Karpas-422 (cell line): Measurements from ENCODE around the gene FBLN1. TPM values are rescaled to one million over a fixed set of nuclear protein-coding genes. Genes with fewer than 3 reads are reported as not detected.
"Not testable (repeated sequence)": the region's sequence is repeated elsewhere in the genome, so short reads cannot be mapped to it uniquely, and the experiment has no call there.

Experiments
- DNase-seq: peaks from one replicate; pipeline ENCODE4 v3.0.0-alpha.2; 2015
- H2AFZ ChIP-seq: fragments of 200-600 bp; sonication (generic); 2 replicates; pipeline ENCODE4 v1.6.1; 2014; ENCODE audit warnings: antibody characterized with exemption, low read length, mixed read lengths
- H3K27ac ChIP-seq: fragments of 200-600 bp; sonication (generic); 2 replicates; pipeline ENCODE4 v1.5.1; 2014; ENCODE audit warnings: mild to moderate bottlenecking, low read length, moderate library complexity
- H3K27me3 ChIP-seq: fragments of 200-600 bp; sonication (generic); 2 replicates; pipeline ENCODE4 v1.6.1; 2014; ENCODE audit warnings: low read length, mixed read lengths
- H3K36me3 ChIP-seq: fragments of 200-600 bp; sonication (generic); 2 replicates; pipeline ENCODE4 v1.6.1; 2014; ENCODE audit warnings: low read length, mixed read lengths; ENCODE audit not compliant: insufficient read depth
- H3K4me1 ChIP-seq: fragments of 200-600 bp; sonication (generic); 2 replicates; pipeline ENCODE4 v1.6.1; 2014; ENCODE audit warnings: mild to moderate bottlenecking, low read length, mixed read lengths
- H3K4me2 ChIP-seq: fragments of 200-600 bp; sonication (generic); 2 replicates; pipeline ENCODE4 v1.6.1; 2014; ENCODE audit warnings: low read length, low read depth, mild to moderate bottlenecking; ENCODE audit not compliant: poor library complexity, severe bottlenecking
- H3K4me3 ChIP-seq: fragments of 200-600 bp; sonication (generic); 2 replicates; pipeline ENCODE4 v1.5.1; 2014; ENCODE audit warnings: mild to moderate bottlenecking, antibody characterized with exemption, low read length, mixed read lengths
- H3K79me2 ChIP-seq: fragments of 200-600 bp; sonication (generic); 2 replicates; pipeline ENCODE4 v1.6.1; 2014; ENCODE audit warnings: mild to moderate bottlenecking, low read length, mixed read lengths
- H3K9ac ChIP-seq: fragments of 200-600 bp; sonication (generic); 2 replicates; pipeline ENCODE4 v1.6.0; 2014; ENCODE audit warnings: low read length
- H3K9me2 ChIP-seq: fragments of 200-600 bp; sonication (generic), shearing (Covaris generic); replicated peaks from 2 replicates; pipeline ENCODE4 v1.6.0; 2014; ENCODE audit warnings: mild to moderate bottlenecking, low read length, moderate library complexity; ENCODE audit not compliant: insufficient read depth
- H3K9me3 ChIP-seq: fragments of 300-700, 200-600 bp; sonication (generic); 2 replicates; pipeline ENCODE4 v1.6.1; 2014; ENCODE audit warnings: low read length, mixed read lengths
- H4K20me1 ChIP-seq: fragments of 200-600 bp; sonication (generic); 2 replicates; pipeline ENCODE4 v1.6.1; 2014; ENCODE audit warnings: mild to moderate bottlenecking, antibody characterized with exemption, low read length, low read depth; ENCODE audit not compliant: insufficient read depth
- total RNA-seq: library from RNA; depleted of rRNA; stranded (reverse); fragments of >200 nt; shearing (Covaris generic); gene quantifications from 2 replicates; pipeline ENCODE4 v1.2.3, GENCODE V29; 2014; ENCODE audit warnings: low replicate concordance

Gene FBLN1
- total RNA-seq, 1 experiment from 2014 or later: not detected

DNA sequence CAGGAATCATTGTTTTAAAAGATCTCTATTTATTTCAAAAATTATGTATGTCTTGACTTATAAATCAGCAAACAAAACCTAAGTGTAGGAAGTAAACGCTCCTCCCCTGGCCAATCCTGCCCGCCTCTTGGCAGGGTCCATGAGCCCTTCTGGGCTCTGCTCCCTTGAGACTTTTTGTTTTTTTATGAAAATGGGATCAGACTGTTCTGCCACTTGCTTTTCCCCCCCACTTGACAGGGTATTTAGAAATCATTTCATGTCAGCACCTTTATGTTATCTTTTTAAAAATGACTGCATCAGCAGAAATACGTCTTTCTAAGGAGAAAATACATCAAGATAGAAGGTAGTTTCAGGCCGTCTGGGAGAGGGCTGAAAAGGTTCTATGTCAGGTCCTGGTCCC lies 35.6 kb downstream of the FBLN1 start:
- H3K27ac ChIP-seq: no peak overlapping the region
- no peaks in the 10 kb centered on the region for H4K20me1 ChIP-seq
- H3K9me2 ChIP-seq: no peaks in the 10 kb centered on the region
- no peak overlapping the region for H3K9ac ChIP-seq
- H3K4me3 ChIP-seq: no peak overlapping the region
- H3K36me3 ChIP-seq: no peaks in the 10 kb centered on the region
- H3K27me3 ChIP-seq: no peaks in the 10 kb centered on the region
- no peaks in the 10 kb centered on the region for H3K9me3 ChIP-seq
- DNase-seq: no peak
- no peak overlapping the region for H3K4me2 ChIP-seq
- no peaks in the 10 kb centered on the region for H3K4me1 ChIP-seq
- no peaks in the 10 kb centered on the region for H3K79me2 ChIP-seq
- no peak overlapping the region for H2AFZ ChIP-seq

DNA sequence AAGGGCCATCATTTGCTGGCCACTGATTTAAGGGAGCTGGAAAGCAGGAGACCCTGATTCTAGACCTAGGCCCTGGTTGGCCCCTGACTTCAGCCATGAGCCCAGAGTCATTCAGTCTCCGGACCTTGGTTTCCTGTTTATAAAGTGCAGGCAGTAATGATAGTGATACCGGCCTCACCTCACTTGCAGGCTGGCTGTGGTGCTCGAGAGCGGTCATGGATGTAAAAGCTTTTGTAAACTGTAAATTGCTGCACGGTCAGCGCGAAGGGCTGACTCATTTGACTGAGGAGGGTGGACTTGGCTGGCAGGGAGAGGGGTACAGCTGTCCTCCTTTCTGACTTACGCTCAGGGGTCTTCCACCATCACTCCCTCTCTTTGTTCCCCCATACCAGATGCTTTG lies 37.4 kb downstream of the FBLN1 start:
- Histone ChIP-seq H3K4me3 (no peak overlapping the region), H3K36me3 (no peaks in the 10 kb centered on the region), H3K9me2 (no peaks in the 10 kb centered on the region), H3K27ac (no peak overlapping the region), H2AFZ (no peak overlapping the region), H3K79me2 (no peaks in the 10 kb centered on the region), H3K9ac (no peak overlapping the region), H3K4me1 (no peaks in the 10 kb centered on the region), H3K4me2 (no peak overlapping the region), H3K9me3 (no peaks in the 10 kb centered on the region), H4K20me1 (no peaks in the 10 kb centered on the region), H3K27me3 (no peaks in the 10 kb centered on the region)
- DNase-seq: no peak

DNA sequence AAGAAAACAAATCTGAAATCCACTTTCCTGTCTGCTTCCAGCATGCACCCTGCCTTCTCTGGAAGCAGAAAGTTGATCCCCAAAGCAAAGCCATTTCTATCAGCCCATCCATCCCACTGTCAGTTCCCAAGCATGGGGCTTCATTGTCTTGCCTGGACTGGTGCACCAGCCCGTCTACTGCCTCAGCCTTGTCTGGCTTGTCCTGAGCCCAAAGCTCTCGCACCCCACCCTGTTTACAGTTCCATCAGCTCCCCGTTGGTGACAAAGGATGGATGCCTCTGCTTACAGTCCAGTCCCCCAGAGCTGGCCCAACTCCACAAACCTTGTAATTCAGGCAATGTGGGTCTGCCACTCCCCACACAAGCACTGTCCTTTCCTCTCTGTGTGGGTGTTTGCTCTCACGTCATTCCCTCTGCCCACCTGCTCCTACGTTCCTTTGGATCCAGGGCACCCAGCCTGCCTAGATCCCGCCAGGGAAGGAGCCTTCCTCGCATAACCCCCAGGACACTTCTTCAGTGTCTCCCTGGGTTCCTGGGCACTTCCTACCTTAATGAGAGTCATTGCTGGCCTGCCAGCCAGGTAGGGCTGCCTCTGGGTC lies 38.8 kb downstream of the FBLN1 start:
- Histone ChIP-seq H3K9ac (no peak overlapping the region), H4K20me1 (no peaks in the 10 kb centered on the region), H3K4me2 (no peak overlapping the region), H3K4me3 (no peak overlapping the region), H3K9me3 (no peaks in the 10 kb centered on the region), H3K36me3 (no peaks in the 10 kb centered on the region), H2AFZ (no peak overlapping the region), H3K27me3 (no peaks in the 10 kb centered on the region), H3K27ac (no peak overlapping the region), H3K4me1 (no peaks in the 10 kb centered on the region), H3K9me2 (no peaks in the 10 kb centered on the region), H3K79me2 (no peaks in the 10 kb centered on the region)
- no peak for DNase-seq

DNA sequence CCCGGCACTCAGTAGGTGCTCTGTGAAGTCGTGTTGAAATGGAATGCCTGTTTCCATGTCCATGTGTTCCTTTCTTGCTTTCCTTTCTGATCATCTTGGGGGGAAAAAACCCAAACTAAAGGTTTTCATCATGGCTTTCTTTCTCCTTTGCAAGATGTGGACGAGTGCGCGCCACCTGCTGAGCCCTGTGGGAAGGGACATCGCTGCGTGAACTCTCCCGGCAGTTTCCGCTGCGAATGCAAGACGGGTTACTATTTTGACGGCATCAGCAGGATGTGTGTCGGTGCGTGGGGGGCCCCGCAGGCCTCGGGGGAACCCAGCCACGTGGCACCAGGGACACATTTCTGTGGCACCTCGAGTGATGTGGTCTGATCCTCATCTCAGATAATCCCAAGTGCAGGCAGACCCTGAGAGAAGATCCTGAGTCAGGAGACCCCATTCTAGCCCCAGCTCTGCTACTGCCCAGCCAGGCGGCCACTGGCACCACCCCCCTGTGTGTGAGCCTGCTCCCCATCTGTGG lies 39.4 kb downstream of the FBLN1 start:
- no peaks in the 10 kb centered on the region for H3K79me2 ChIP-seq
- no peak for DNase-seq
- no peak overlapping the region for H3K4me3 ChIP-seq
- H3K27ac ChIP-seq: no peak overlapping the region
- H3K4me1 ChIP-seq: no peaks in the 10 kb centered on the region
- no peaks in the 10 kb centered on the region for H3K27me3 ChIP-seq
- H3K9ac ChIP-seq: no peak overlapping the region
- H3K36me3 ChIP-seq: no peaks in the 10 kb centered on the region
- H4K20me1 ChIP-seq: no peaks in the 10 kb centered on the region
- H3K9me3 ChIP-seq: no peaks in the 10 kb centered on the region
- H2AFZ ChIP-seq: no peak overlapping the region
- no peak overlapping the region for H3K4me2 ChIP-seq
- H3K9me2 ChIP-seq: no peaks in the 10 kb centered on the region

DNA sequence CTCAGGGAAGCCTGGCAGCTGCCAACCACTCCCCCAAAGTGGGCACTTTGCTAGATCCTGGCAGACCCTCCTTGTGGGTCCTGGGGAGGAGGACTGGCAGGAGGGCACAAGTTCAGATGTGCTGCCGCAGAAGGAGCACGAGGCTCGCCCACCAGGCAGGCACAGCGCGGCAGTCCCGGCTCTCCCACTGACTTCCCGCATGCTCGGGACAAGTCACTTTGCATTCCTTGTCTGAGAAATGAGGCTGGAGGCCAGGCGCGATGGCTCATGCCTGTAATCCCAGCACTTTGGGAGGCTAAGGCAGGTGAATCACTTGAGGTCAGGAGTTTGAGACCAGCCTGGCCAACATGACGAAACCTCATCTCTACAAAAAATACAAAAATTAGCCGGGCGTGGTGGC lies 40.1 kb downstream of the FBLN1 start:
- H3K4me2 ChIP-seq, H3K4me3 ChIP-seq, H3K9me2 ChIP-seq, DNase-seq, H3K9ac ChIP-seq, H3K9me3 ChIP-seq, H3K36me3 ChIP-seq, H3K27me3 ChIP-seq, H3K27ac ChIP-seq, H4K20me1 ChIP-seq, H3K79me2 ChIP-seq, H3K4me1 ChIP-seq, H2AFZ ChIP-seq: not testable (repeated sequence)

DNA sequence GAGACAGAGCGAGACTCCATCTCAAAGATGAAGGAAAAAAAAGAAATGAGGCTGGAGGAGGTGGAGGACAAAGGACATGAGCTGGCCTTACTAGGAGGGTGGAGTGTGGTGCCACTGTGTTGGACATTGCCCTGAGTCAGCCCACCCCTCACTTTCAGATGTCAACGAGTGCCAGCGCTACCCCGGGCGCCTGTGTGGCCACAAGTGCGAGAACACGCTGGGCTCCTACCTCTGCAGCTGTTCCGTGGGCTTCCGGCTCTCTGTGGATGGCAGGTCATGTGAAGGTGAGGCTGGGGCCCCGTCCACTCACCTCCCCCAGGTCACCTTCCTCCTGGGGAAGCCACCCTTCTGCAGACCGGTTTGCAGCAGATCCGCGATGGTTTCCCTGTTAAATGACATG lies 40.6 kb downstream of the FBLN1 start:
- no peak overlapping the region for H3K9ac ChIP-seq
- H3K36me3 ChIP-seq: no peaks in the 10 kb centered on the region
- no peaks in the 10 kb centered on the region for H3K4me1 ChIP-seq
- no peak overlapping the region for H3K4me2 ChIP-seq
- no peak overlapping the region for H2AFZ ChIP-seq
- no peak for DNase-seq
- H3K9me2 ChIP-seq: no peaks in the 10 kb centered on the region
- H3K79me2 ChIP-seq: no peaks in the 10 kb centered on the region
- H3K27ac ChIP-seq: no peak overlapping the region
- no peaks in the 10 kb centered on the region for H3K27me3 ChIP-seq
- no peaks in the 10 kb centered on the region for H3K9me3 ChIP-seq
- no peaks in the 10 kb centered on the region for H4K20me1 ChIP-seq
- H3K4me3 ChIP-seq: no peak overlapping the region

DNA sequence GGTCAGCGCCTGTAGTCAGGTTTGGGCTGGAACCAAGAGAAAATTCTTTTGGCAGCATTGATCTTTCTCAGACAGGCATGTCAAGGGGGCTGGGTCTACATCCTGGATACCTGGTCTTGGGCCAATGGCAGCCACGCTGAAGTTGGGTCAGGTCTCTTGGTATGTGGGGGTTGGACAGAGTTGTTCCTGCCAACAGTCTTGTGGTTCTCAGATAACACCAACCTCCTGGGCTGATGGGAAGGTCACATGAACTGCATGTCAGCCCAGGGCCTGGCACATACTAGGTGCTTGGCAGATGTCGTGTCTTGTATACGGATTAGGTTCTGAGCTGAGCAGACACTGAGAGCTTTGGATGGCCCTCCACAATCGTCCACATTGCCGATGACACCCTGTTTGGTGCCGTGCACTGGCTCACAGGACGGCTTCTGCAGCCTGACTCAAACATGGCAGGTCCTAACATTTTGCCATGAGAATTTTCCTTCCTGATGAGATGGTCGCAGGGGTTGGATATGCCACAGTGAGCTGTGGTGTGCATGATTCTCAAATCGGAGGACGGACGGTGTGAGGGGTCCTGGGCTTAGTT lies 42.0 kb downstream of the FBLN1 start:
- no peaks in the 10 kb centered on the region for H3K4me1 ChIP-seq
- H3K9ac ChIP-seq: no peak overlapping the region
- no peak overlapping the region for H2AFZ ChIP-seq
- H4K20me1 ChIP-seq: no peaks in the 10 kb centered on the region
- no peaks in the 10 kb centered on the region for H3K79me2 ChIP-seq
- H3K27ac ChIP-seq: no peak overlapping the region
- no peaks in the 10 kb centered on the region for H3K9me3 ChIP-seq
- no peaks in the 10 kb centered on the region for H3K27me3 ChIP-seq
- H3K36me3 ChIP-seq: no peaks in the 10 kb centered on the region
- H3K4me3 ChIP-seq: no peak overlapping the region
- no peaks in the 10 kb centered on the region for H3K9me2 ChIP-seq
- no peak for DNase-seq
- no peak overlapping the region for H3K4me2 ChIP-seq

DNA sequence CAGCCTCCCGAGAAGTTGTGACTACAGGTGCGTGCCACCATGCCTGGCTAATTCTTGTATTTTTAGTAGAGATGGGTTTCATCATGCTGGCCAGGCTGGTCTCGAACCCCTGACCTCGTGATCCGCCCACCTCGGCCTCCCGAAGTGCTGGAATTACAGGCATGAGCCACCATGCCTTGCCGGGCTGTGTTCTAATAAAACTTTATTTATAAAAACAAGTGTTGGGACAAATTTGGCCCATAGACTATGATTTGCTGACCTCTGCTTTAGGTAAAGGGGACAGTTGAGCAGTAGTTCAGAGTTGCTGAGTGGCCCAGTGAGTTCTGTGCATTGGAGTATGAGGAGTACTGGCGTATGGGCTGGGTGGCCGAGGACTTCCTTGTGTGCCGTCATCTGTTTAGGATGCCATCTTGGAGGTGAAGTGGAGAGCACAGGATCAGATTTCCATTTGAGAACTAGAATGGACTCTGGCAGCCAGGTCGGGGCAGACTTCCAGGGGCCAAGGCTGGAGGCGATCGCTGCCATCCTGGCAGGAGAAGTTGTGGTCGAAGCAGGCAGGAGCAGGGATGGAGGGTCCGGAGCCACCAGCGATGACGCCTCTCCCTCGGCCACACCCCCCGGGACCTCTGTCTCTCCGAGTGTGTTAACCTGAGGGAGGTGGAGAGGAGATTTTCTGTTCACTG lies 43.8 kb downstream of the FBLN1 start:
- H3K36me3 ChIP-seq: no peaks in the 10 kb centered on the region
- H3K9me3 ChIP-seq: no peaks in the 10 kb centered on the region
- no peak for DNase-seq
- no peak overlapping the region for H3K27ac ChIP-seq
- H2AFZ ChIP-seq: no peak overlapping the region
- H3K4me1 ChIP-seq: no peaks in the 10 kb centered on the region
- H3K79me2 ChIP-seq: no peaks in the 10 kb centered on the region
- H3K4me2 ChIP-seq: no peak overlapping the region
- H4K20me1 ChIP-seq: no peaks in the 10 kb centered on the region
- H3K9me2 ChIP-seq: no peaks in the 10 kb centered on the region
- H3K9ac ChIP-seq: no peak overlapping the region
- H3K27me3 ChIP-seq: no peaks in the 10 kb centered on the region
- no peak overlapping the region for H3K4me3 ChIP-seq
